Lung (tissue), 12 donors: ENCODE measurements around the gene XXYLT1. TPM values are rescaled to one million over a fixed set of nuclear protein-coding genes. Genes with fewer than 3 reads are reported as not detected.

ENCODE experiments used
- ATAC-seq: fragments of 200-7000 bp; cut with Tn5 transposase; one replicate; pipeline ENCODE4 v1.9.1; 2020; ENCODE audit warnings: moderate number of reproducible peaks; ENCODE audit not compliant: insufficient read depth, low FRiP score
- DNase-seq, 3 donors: peaks; one replicate each; pipeline ENCODE4 v3.0.0-alpha.2; 2013 to 2017
- H3K27ac ChIP-seq, 2 donors: one replicate each; pipeline ENCODE4 v1.5.1; 2013; ENCODE audit warnings: mild to moderate bottlenecking in 2 of 2, moderate library complexity in 2 of 2, control low read depth in 1 of 2, inconsistent platforms in 1 of 2, low read depth in 1 of 2, low read length in 1 of 2
- H3K27me3 ChIP-seq, 3 donors: one replicate each; pipeline ENCODE4 v1.5.1; 2013; ENCODE audit warnings: low read length in 2 of 3; ENCODE audit not compliant: control insufficient read depth in 3 of 3, insufficient read depth in 3 of 3
- H3K36me3 ChIP-seq, 4 donors: one replicate each; pipeline ENCODE4 v1.5.1; 2013; ENCODE audit warnings: low read length in 4 of 4, mild to moderate bottlenecking in 1 of 4, moderate library complexity in 1 of 4; ENCODE audit not compliant: control insufficient read depth in 4 of 4, insufficient read depth in 4 of 4
- H3K4me1 ChIP-seq, 5 donors: one replicate each; pipeline ENCODE4 v1.5.1; 2013; ENCODE audit warnings: low read length in 5 of 5, mild to moderate bottlenecking in 2 of 5, moderate library complexity in 1 of 5; ENCODE audit not compliant: control insufficient read depth in 5 of 5, insufficient read depth in 5 of 5
- H3K4me3 ChIP-seq: one replicate; pipeline ENCODE4 v1.5.1; 2013; ENCODE audit warnings: mild to moderate bottlenecking, control low read depth, moderate library complexity
- H3K9ac ChIP-seq, 2 donors: one replicate each; pipeline ENCODE4 v1.5.1; 2013; ENCODE audit warnings: low read length in 2 of 2, control low read depth in 1 of 2; ENCODE audit not compliant: insufficient read depth in 1 of 2
- H3K9me3 ChIP-seq, 4 donors: one replicate each; pipeline ENCODE4 v1.5.1; 2013; ENCODE audit warnings: low read length in 3 of 4, mild to moderate bottlenecking in 1 of 4, moderate library complexity in 1 of 4; ENCODE audit not compliant: control insufficient read depth in 4 of 4, insufficient read depth in 3 of 4
- CTCF ChIP-seq: IDR thresholded peaks from 2 replicates; pipeline ENCODE4 v1.5.1; 2012; ENCODE audit warnings: mild to moderate bottlenecking; ENCODE audit errors: control extremely low read depth, extremely low read depth
- WGBS, 2 donors: extraction: QIAGEN DNeasy Blood & Tissue Kit; methylation state at CpG; one replicate each; pipeline ENCODE4 v1.1.7; 2013; 5-methylcytosine and 5-hydroxymethylcytosine counted together
- polyA plus RNA-seq, 2 donors: library from polyadenylated mRNA; stranded (reverse); fragments of 200-250 nt; gene quantifications; one replicate each; pipeline ENCODE4 v1.2.1, GENCODE V29; 2013
- total RNA-seq, 2 donors: library from RNA; depleted of rRNA in 1 of 2; stranded (reverse); fragments of >200 nt in 1 of 2; gene quantifications; one replicate each; pipeline ENCODE4 v1.2.1, GENCODE V29; 2014 to 2021
- donor health status: control.
- donor health status: control.
- donor health status: Bipolar disorder and iron deficiency.
- donor health status: healthy.
- donor health status: DM: yes; HTN: yes; CAD: no.

XXYLT1 gene
- total and polyA plus RNA-seq, 4 donors, result 4.7 to 15.4 (median 11.4) TPM

GRCh38 chr3:195075941-195076875, 194.8 kb downstream of the XXYLT1 start:
- H3K4me3 ChIP-seq, result no peak overlapping the region
- 84 to 87% methylated on average over 26 to 35 of the region's 35 CpGs for WGBS, 2 donors
- H3K4me1 ChIP-seq, result peaks cover 0 to 12% (median 2%) of the 10 kb centered on the region in 5 donors
- no peak for TF ChIP-seq CTCF
- no peaks in the 10 kb centered on the region for H3K27me3 ChIP-seq
- no peak overlapping the region for H3K9ac ChIP-seq
- H3K36me3 ChIP-seq, result no peaks in the 10 kb centered on the region
- H3K9me3 ChIP-seq, result no peaks in the 10 kb centered on the region
- DNase-seq, result no peak
- ATAC-seq, result no peak
- no peak overlapping the region for H3K27ac ChIP-seq

- peaks cover 0 to 6% (median 0%) of the 10 kb centered on the region in 5 donors for H3K4me1 ChIP-seq
- no peaks in the 10 kb centered on the region for H3K9me3 ChIP-seq
- 77 to 83% methylated on average over 14 of the region's 14 CpGs for WGBS, 2 donors
- no peak overlapping the region for H3K4me3 ChIP-seq
- H3K9ac ChIP-seq, result no peak overlapping the region
- H3K27me3 ChIP-seq, result no peaks in the 10 kb centered on the region
- no peak for DNase-seq
- TF ChIP-seq CTCF, result no peak
- no peak overlapping the region for H3K27ac ChIP-seq
- ATAC-seq, result no peak
- no peaks in the 10 kb centered on the region for H3K36me3 ChIP-seq
These were observed 195.6 kb downstream of the XXYLT1 start for GRCh38 chr3:195075199-195075940.

- no peaks in the 10 kb centered on the region for H3K36me3 ChIP-seq
- no peak for TF ChIP-seq CTCF
- no peaks in the 10 kb centered on the region for H3K4me1 ChIP-seq
- 90 to 93% methylated on average over 25 of the region's 25 CpGs for WGBS, 2 donors
- no peak for ATAC-seq
- no peaks in the 10 kb centered on the region for H3K27me3 ChIP-seq
- no peaks in the 10 kb centered on the region for H3K9me3 ChIP-seq
- no peak for DNase-seq
- no peak overlapping the region for H3K27ac ChIP-seq
- no peak overlapping the region for H3K9ac ChIP-seq
- no peak overlapping the region for H3K4me3 ChIP-seq
These were observed 196.8 kb downstream of the XXYLT1 start for GRCh38 chr3:195073866-195074860.
